Stimulated activated naive CD8-positive, alpha-beta T cell treated with anti-CD3 and anti-CD28 coated beads, Interleukin-15, Interleukin-2, amounts not matched to agents 100 ng/mL and 50 ng/mL, for 24 hours (primary cell): ENCODE data around the gene SP7.

Experiments
- H3K27ac Mint-ChIP-seq: one replicate; pipeline ENCODE4 v1.8.0; 2021; ENCODE audit warnings: mild to moderate bottlenecking, mixed read lengths
- H3K27me3 Mint-ChIP-seq: one replicate; pipeline ENCODE4 v1.8.0; 2021; ENCODE audit warnings: mixed read lengths
- H3K36me3 Mint-ChIP-seq: one replicate; pipeline ENCODE4 v1.8.0; 2021; ENCODE audit warnings: low read depth, mixed read lengths
- H3K4me1 Mint-ChIP-seq: one replicate; pipeline ENCODE4 v1.8.0; 2021; ENCODE audit warnings: low read depth, mixed read lengths
- H3K4me3 Mint-ChIP-seq: one replicate; pipeline ENCODE4 v1.8.0; 2021; ENCODE audit warnings: mild to moderate bottlenecking, mixed read lengths
- H3K9me3 Mint-ChIP-seq: one replicate; pipeline ENCODE4 v1.8.0; 2021; ENCODE audit warnings: mixed read lengths

Gene SP7

GRCh38 chr12:53279888-53280498 lies 56.2 kb downstream of the SP7 start:
- peaks cover 66% of the 10 kb centered on the region for H3K36me3 Mint-ChIP-seq
- no peaks in the 10 kb centered on the region for H3K4me1 Mint-ChIP-seq
- H3K9me3 Mint-ChIP-seq, result no peaks in the 10 kb centered on the region
- H3K27me3 Mint-ChIP-seq, result no peaks in the 10 kb centered on the region
- no peak overlapping the region for H3K27ac Mint-ChIP-seq
- H3K4me3 Mint-ChIP-seq, result no peak overlapping the region

DNA sequence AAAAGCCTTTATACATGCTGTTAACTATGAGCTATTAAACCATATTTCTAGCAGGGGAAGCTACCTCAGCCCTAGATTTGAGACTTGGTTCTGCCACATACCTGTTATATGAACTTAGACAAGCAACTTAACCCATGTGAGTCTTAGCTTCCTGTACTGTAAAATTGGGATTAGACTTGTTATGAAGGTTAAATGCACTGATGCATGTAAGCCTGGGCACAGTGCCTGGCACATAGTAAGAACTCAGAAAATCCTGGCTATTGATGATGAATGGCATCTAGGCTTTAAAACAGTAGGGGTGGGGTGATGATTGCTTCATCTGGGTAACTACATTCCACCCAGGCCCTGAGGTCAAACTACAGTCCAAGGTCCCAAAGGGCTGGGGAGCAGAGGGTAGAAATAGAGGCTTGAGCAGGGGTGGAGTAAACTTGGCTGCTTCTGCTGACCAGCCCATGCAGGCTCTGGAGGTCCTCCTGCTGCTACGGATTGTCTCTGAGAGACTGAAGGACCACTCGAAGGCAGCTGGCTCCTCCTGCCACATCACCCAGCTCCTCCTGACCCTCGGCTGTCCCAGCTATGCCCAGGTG lies 56.8 kb downstream of the SP7 start:
- no peaks in the 10 kb centered on the region for H3K4me1 Mint-ChIP-seq
- no peaks in the 10 kb centered on the region for H3K9me3 Mint-ChIP-seq
- H3K36me3 Mint-ChIP-seq, result peaks cover 70% of the 10 kb centered on the region
- H3K4me3 Mint-ChIP-seq, result no peak overlapping the region
- H3K27me3 Mint-ChIP-seq, result no peaks in the 10 kb centered on the region
- H3K27ac Mint-ChIP-seq, result no peak overlapping the region

GRCh38 chr12:53277981-53278380 lies 58.2 kb downstream of the SP7 start:
- Mint-ChIP-seq H3K36me3 (peaks cover 64% of the 10 kb centered on the region), H3K4me1 (no peaks in the 10 kb centered on the region), H3K27ac (no peak overlapping the region), H3K9me3 (no peaks in the 10 kb centered on the region), H3K27me3 (no peaks in the 10 kb centered on the region), H3K4me3 (no peak overlapping the region)
